Esophagus muscularis mucosa (tissue), 3 donors: ENCODE data around the gene MCRIP2.

Experiments
- POLR2A ChIP-seq: fragments of 450-650 bp; IDR thresholded peaks from one replicate; pipeline ENCODE4 v1.6.1; 2017; ENCODE audit warnings: antibody characterized with exemption, moderate library complexity, mild to moderate bottlenecking, low read depth
- POLR2AphosphoS5 ChIP-seq, 2 donors: sonication (generic); formaldehyde crosslinking; IDR thresholded peaks; one replicate each; pipeline ENCODE4 v1.6.1; 2017; ENCODE audit warnings: antibody characterized with exemption in 2 of 2
- TF ChIP-seq, protein P1 (sequence below), 3 experiments: fragments of 200-600 bp in 2 of 3; fragments of 450-650 bp in 1 of 3; sonication (generic) in 2 of 3; IDR thresholded peaks; one replicate each; pipeline ENCODE4 v1.5.1; 2017 to 2019; ENCODE audit warnings: antibody characterized with exemption in 3 of 3, mild to moderate bottlenecking in 2 of 3, moderate library complexity in 1 of 3

DNA sequence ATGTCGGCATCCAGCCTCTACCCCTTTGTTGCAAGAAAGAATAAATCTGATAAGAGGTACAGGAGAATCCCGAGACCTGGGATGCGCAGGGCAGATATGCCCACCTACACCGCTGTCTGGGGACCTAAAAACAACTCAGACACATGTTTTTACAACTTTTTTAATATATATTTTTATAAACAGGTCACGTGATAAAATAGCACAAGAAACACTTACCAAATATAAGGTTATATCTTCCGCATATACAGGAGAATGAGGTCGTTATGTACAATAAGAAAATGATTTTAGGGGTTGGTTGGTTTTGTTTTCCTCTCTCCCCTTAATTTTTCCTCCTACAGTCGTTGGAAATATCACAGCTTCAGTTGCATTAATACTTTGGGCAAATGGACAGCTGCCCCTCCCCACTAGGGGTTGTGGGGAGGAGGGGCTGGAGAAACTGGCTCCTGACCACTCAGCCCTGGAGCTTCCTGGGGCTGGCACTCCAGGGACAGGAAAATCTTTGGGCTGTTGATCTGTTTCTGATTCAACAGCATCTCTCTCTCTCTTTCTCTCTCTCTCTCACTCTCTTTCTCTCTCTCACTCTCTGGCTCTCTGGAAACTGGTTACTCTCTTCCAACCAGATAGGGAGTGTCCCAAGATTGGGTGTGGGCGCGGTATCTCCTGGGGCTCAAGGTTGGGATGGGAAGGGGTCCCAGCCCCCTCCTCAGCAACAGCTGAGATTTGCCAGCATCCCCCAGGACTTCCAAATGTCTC is 50.9 kb downstream of the MCRIP2 start:
- TF ChIP-seq, protein P1, sequence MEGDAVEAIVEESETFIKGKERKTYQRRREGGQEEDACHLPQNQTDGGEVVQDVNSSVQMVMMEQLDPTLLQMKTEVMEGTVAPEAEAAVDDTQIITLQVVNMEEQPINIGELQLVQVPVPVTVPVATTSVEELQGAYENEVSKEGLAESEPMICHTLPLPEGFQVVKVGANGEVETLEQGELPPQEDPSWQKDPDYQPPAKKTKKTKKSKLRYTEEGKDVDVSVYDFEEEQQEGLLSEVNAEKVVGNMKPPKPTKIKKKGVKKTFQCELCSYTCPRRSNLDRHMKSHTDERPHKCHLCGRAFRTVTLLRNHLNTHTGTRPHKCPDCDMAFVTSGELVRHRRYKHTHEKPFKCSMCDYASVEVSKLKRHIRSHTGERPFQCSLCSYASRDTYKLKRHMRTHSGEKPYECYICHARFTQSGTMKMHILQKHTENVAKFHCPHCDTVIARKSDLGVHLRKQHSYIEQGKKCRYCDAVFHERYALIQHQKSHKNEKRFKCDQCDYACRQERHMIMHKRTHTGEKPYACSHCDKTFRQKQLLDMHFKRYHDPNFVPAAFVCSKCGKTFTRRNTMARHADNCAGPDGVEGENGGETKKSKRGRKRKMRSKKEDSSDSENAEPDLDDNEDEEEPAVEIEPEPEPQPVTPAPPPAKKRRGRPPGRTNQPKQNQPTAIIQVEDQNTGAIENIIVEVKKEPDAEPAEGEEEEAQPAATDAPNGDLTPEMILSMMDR (IDR thresholded peaks at IDR 0.05): no peak
- TF ChIP-seq POLR2A: no peak
- TF ChIP-seq POLR2AphosphoS5 (IDR thresholded peaks at IDR 0.05): no peak
